Uterus (tissue), 4 donors: Measurements from ENCODE around the gene SLC48A1. TPM values are rescaled to one million over a fixed set of nuclear protein-coding genes. Genes with fewer than 3 reads are reported as not detected.
A peak's percentile ranks its signal among the peaks of the same experiment; 100 is the strongest.
"Not testable (repeated sequence)": the region's sequence is repeated elsewhere in the genome, so short reads cannot be mapped to it uniquely, and the experiment has no call there.

Source experiments
- DNase-seq, 2 donors: peaks; one replicate each; pipeline ENCODE4 v3.0.0-alpha.2; 2019 to 2020
- H3K27ac ChIP-seq, 2 donors: fragments of 200-600 bp; sonication (generic); 1 replicate in 1 of 2; 2 replicates in 1 of 2; pipeline ENCODE4 v1.5.1; 2016 to 2018
- H3K27me3 ChIP-seq, 2 donors: fragments of 200-600 bp; sonication (generic); one replicate each; pipeline ENCODE4 v1.5.1; 2018 to 2019; ENCODE audit warnings: control low read depth in 1 of 2
- H3K36me3 ChIP-seq, 2 donors: fragments of 200-600 bp; sonication (generic); one replicate each; pipeline ENCODE4 v1.5.1; 2019; ENCODE audit warnings: control low read depth in 1 of 2
- H3K4me1 ChIP-seq, 2 donors: fragments of 200-600 bp; sonication (generic); one replicate each; pipeline ENCODE4 v1.5.1; 2018 to 2019; ENCODE audit warnings: control low read depth in 1 of 2
- H3K4me3 ChIP-seq, 2 donors: fragments of 200-600 bp; sonication (generic); 1 replicate in 1 of 2; 2 replicates in 1 of 2; pipeline ENCODE4 v1.5.1; 2018 to 2019; ENCODE audit warnings: mild to moderate bottlenecking in 1 of 2
- H3K9me3 ChIP-seq, 2 donors: fragments of 200-600 bp; sonication (generic); one replicate each; pipeline ENCODE4 v1.5.1; 2019; ENCODE audit warnings: control low read depth in 1 of 2
- POLR2A ChIP-seq, 2 donors: fragments of 450-650 bp; IDR thresholded peaks; one replicate each; pipeline ENCODE4 v1.6.1; 2016; ENCODE audit warnings: antibody characterized with exemption in 2 of 2, mild to moderate bottlenecking in 1 of 2, moderate library complexity in 1 of 2
- intact Hi-C: fragments of 100-400 bp; cut with DNase I; formaldehyde crosslinking; loops from one replicate; pipeline ENCODE4 v1.15.1; 2023; ENCODE audit warnings: low total_unique reads
- total RNA-seq, 4 donors: library from RNA; depleted of rRNA in 3 of 4; stranded (reverse); fragments of >200 nt in 3 of 4; gene quantifications; one replicate each; pipeline versions ENCODE4 v1.1.0 to v1.2.4, GENCODE V29; 2014 to 2023
- TF ChIP-seq, protein P1 (sequence below), 4 experiments: fragments of 200-600 bp in 2 of 4; fragments of 450-650 bp in 2 of 4; sonication (generic) in 2 of 4; IDR thresholded peaks; one replicate each; pipeline ENCODE4 v1.5.1; 2016 to 2019; ENCODE audit warnings: antibody characterized with exemption in 4 of 4, mild to moderate bottlenecking in 2 of 4, moderate library complexity in 1 of 4
- donor health status: DM: yes; HTN: yes; CAD: no.

SLC48A1 gene
- total RNA-seq, 4 donors from 2014 or later, result 1.3 to 50.5 (median 15.4) TPM

DNA sequence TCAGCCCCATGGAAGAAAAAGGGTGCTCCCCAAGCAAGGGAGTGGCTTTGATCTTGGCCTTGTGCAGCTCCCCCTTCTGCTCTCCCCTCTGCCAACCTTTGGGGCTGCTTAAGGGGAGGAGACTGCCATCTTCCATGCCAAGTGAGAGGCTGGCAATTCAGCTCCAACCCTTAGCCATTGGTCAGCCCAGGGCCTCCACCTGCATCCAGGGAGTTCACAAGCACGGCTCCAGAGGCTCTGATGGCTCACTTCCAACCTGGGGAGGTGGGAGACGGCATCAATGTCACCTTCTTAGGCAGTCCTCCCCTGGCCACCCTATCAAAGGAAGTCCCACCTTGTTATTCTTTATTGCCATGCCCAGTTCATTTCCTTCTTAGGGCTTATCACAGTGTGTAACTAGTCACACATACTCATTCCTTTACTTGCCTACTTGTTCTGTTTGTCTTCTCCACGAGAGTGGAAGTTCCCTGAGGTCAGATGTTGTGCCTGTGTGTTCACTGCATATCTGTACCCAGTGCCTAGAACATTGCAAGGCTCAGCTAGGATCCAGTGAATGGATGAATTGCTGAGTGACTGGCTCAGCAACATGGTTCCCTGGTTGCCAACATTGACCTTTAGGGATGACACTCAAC, 41.6 kb downstream of the SLC48A1 start:
- intact Hi-C loops, result no loop called here

GRCh38 chr12:47815447-47815846, 42.4 kb downstream of the SLC48A1 start:
- H3K4me1 ChIP-seq, result peaks cover 21 to 32% of the 10 kb centered on the region in 2 donors
- peak overlapping the region; percentile 98 to 99 for H3K27ac ChIP-seq
- H3K36me3 ChIP-seq, H3K9me3 ChIP-seq, H3K4me3 ChIP-seq, intact Hi-C loops, DNase-seq, H3K27me3 ChIP-seq: not testable (repeated sequence)

More for the DNA sequence above, 41.6 kb downstream of the SLC48A1 start:
- H3K36me3 ChIP-seq, result no peaks in the 10 kb centered on the region
- TF ChIP-seq, protein P1, sequence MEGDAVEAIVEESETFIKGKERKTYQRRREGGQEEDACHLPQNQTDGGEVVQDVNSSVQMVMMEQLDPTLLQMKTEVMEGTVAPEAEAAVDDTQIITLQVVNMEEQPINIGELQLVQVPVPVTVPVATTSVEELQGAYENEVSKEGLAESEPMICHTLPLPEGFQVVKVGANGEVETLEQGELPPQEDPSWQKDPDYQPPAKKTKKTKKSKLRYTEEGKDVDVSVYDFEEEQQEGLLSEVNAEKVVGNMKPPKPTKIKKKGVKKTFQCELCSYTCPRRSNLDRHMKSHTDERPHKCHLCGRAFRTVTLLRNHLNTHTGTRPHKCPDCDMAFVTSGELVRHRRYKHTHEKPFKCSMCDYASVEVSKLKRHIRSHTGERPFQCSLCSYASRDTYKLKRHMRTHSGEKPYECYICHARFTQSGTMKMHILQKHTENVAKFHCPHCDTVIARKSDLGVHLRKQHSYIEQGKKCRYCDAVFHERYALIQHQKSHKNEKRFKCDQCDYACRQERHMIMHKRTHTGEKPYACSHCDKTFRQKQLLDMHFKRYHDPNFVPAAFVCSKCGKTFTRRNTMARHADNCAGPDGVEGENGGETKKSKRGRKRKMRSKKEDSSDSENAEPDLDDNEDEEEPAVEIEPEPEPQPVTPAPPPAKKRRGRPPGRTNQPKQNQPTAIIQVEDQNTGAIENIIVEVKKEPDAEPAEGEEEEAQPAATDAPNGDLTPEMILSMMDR (IDR thresholded peaks at IDR 0.05), result no peak
- TF ChIP-seq POLR2A (IDR thresholded peaks at IDR 0.05), result no peak
- H3K27me3 ChIP-seq, result no peaks in the 10 kb centered on the region
- H3K9me3 ChIP-seq, result no peaks in the 10 kb centered on the region
- no peak for DNase-seq
- H3K4me3 ChIP-seq, result no peak overlapping the region
- H3K4me1 ChIP-seq, result peaks cover 21 to 38% of the 10 kb centered on the region in 2 donors
- H3K27ac ChIP-seq, result peak overlapping the region; percentile 98 to 99

- peak in 1 of 2 donors; percentile 74 for DNase-seq
- Histone ChIP-seq H3K27ac (peak overlapping the region; percentile 98 to 99), H3K4me1 (peaks cover 15 to 32% of the 10 kb centered on the region in 2 donors), H3K4me3 (peak overlapping the region; percentile 25 to 79), H3K36me3 (no peaks in the 10 kb centered on the region), H3K9me3 (no peaks in the 10 kb centered on the region), H3K27me3 (no peaks in the 10 kb centered on the region)
- TF ChIP-seq POLR2A (IDR thresholded peaks at IDR 0.05), result no peak
- TF ChIP-seq, protein P1 (IDR thresholded peaks at IDR 0.05), result no peak
- intact Hi-C loops, result no loop called here
These were observed 43.6 kb downstream of the SLC48A1 start for GRCh38 chr12:47816403-47817271.

- H3K4me3 ChIP-seq, result peak overlapping the region; percentile 25 to 79
- intact Hi-C loops, result no loop called here
- H3K27me3 ChIP-seq, result no peaks in the 10 kb centered on the region
- H3K9me3 ChIP-seq, result no peaks in the 10 kb centered on the region
- H3K4me1 ChIP-seq, result peaks cover 15 to 35% of the 10 kb centered on the region in 2 donors
- TF ChIP-seq, protein P1 (IDR thresholded peaks at IDR 0.05), result no peak
- no peak for TF ChIP-seq POLR2A (IDR thresholded peaks at IDR 0.05)
- peak overlapping the region; percentile 98 to 99 for H3K27ac ChIP-seq
- no peak for DNase-seq
- H3K36me3 ChIP-seq, result no peaks in the 10 kb centered on the region
These were observed 44.4 kb downstream of the SLC48A1 start for GRCh38 chr12:47817272-47818006.

GRCh38 chr12:47818007-47818376, 45.0 kb downstream of the SLC48A1 start:
- no peaks in the 10 kb centered on the region for H3K36me3 ChIP-seq
- no peak for DNase-seq
- peak overlapping the region; percentile 79 to 84 for H3K4me3 ChIP-seq
- TF ChIP-seq, protein P1 (IDR thresholded peaks at IDR 0.05), result no peak
- TF ChIP-seq POLR2A (IDR thresholded peaks at IDR 0.05), result no peak
- H3K27me3 ChIP-seq, result no peaks in the 10 kb centered on the region
- intact Hi-C loops, result no loop called here
- no peaks in the 10 kb centered on the region for H3K9me3 ChIP-seq
- peaks cover 19 to 41% of the 10 kb centered on the region in 2 donors for H3K4me1 ChIP-seq
- peak overlapping the region; percentile 98 to 99 for H3K27ac ChIP-seq
